NCI-H1048 (cell line): Measurements from ENCODE around the gene HTT.

Source experiments
- DNase-seq: peaks from one replicate; lab custom pipeline; 2025; lab: John Stamatoyannopoulos, UW

Gene HTT

DNA sequence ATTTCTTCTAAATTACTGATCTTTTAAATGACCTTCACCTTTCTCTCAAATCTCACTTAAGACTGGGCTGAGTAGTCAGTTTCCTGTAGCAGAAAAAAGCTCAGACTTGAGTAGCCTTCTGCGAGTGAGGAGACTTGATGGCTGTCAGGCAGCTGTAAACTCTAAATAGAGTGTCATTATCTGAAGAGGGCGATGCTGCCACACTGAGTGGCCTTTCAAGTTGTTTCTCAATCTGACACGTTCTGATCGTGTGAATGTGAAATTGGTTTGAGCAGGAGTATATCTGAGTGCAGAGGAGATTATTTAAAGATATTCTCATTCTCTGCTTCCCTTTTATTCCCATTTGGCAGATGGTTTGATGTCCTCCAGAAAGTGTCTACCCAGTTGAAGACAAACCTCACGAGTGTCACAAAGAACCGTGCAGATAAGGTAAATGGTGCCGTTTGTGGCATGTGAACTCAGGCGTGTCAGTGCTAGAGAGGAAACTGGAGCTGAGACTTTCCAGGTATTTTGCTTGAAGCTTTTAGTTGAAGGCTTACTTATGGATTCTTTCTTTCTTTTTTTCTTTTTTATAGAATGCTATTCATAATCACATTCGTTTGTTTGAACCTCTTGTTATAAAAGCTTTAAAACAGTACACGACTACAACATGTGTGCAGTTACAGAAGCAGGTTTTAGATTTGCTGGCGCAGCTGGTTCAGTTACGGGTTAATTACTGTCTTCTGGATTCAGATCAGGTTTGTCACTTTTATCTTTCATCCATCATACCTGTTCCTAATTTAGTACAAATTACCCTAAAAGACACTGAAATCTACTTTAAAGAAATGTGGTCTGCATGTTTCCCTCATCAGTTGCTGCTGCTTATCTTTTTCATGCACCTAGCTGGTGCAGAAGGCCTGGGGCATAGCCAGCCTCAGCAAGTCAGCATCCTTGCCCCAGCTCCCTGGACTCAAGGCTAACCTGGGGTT, 100.2 kb downstream of the HTT start:
- DNase-seq, result no peak

DNA sequence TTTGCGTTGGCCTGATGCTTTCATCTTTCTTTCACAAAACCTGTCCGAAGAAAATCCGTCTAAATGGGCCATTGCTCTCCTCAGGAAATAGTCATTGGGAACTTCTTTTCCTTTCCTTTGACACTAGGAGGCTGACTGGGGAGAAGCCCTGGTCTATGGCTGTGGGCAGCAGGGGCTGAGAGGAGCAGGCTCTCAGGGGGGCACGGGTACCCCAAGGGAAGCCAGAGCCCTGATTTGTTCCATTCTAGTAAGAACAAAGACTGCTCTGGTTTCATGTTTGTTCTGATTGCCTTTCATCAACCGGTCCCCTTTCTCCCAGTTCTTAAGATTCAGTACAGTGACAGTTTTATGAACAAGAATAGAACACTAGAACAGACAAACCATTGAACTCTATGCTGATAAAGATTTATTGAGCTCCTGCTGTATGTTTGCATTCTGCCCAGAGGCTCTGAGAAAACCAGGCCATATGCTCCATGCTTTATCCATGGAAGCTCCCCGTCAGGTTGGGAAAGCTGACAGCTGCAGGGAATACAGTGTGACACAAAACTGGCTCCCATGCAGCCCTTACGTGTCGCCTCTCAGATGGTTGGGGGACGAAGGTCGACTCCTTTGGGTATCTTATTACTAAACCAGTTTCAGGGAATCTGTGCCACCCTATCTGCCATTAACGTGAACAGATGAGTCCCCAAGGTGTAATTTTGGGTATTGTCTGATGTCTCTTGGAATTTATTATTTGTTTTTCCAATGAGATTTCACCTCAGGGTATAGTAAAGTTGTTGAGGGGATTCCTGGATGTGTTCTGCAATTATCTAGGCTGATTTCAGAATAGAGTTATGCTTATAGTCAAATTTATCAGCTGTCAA, 102.1 kb downstream of the HTT start:
- DNase-seq, result no peak

DNA sequence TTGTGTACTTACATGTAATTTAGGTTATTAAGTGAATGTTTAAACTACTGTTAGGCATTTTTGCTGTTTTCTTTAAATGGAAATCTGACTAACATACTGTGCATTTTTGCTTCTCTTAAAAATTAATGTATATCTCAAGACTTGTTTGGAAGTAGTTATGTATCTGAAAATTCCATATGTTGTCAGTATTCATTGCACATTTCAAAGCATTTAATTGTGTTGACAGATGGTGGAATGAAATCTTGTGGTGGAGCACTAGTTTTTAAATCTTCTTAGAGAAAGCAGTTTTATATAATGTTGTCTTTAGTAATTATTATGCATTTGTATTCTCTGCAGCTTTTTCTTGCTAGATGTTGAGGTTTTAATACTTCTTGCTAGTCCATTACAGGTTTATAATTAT, 102.9 kb downstream of the HTT start:
- DNase-seq, result no peak

DNA sequence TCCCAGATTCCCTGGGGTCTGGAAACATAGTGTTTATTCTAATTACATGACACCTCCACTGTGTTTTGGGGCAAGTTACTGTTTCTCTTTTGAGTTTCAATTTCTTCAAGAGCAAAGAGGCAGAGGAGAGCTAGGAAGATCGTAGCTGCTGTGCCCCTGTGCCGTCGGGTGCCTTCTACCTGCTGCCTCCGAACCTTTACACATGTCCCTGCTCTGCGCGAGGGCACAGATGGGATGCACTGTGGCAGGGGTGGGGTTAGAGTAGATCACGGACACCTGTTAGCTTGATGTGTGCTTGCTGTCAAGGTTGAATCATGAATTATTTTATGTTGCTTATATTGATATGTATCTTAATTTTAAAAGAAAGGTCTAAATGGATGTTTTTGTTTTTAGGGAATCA, 103.4 kb downstream of the HTT start:
- no peak for DNase-seq

DNA sequence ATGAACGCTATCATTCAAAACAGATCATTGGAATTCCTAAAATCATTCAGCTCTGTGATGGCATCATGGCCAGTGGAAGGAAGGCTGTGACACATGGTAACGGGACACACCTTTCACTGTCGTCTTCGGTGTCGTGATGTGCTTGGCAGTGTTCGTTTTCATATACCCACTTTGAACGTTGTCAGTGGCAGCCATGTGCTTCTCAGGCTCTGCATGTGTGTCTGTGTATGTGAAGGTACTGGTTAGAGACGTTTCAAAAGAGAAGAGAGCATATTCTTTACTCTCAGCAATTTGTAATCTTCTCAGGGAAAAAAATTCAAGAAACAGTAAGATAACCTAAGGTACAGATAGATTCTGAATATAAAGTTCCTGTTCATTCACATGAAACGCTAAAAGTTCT, 103.9 kb downstream of the HTT start:
- DNase-seq, result no peak

DNA sequence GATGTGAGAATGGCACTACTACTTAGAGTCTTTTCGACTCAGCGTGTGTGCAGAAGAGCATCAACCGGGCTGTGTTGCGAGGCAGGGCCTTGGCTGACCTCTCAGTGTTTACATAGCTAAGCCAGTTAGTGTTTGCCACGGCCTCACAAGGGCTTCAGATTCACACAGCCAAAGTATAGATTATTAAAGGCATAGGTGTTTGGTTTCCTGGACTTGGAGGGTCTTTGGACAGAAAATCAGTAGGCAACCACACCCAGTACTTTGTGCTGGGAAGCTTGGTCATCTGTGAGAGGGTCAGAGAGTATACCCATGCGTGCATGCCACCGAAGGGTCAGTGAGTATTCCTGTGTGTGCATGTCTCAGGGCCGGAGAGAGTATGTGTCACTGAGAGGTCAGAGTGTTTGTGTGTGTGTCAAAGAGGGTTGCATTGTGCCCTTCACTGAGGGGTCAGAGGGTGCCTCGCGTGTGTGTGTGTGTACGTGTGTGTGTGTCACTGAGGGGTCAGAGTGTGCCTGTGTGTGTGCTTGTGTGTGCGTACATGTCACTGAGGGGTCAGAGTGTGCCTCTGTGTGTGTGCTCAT, 104.7 kb downstream of the HTT start:
- DNase-seq, result no peak

DNA sequence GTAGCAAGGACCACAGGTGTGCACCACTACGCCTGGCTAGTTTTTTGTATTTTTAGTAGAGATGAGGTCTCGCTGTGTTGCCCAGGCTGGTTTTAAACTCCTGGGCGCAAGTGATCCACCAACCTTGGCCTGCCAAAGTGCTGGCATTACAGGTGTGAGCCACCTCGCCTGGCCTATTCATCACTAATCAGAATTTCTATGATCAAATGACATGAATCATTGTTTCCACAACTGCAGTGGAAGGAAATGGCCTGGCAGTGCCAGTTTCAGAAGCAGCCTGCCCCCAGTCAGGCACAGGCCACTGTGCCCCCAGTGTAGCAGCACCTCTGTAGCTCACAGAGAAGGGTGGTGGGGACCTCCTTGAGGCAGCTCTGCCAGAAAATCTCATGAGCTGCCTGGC, 108.5 kb downstream of the HTT start:
- no peak for DNase-seq

DNA sequence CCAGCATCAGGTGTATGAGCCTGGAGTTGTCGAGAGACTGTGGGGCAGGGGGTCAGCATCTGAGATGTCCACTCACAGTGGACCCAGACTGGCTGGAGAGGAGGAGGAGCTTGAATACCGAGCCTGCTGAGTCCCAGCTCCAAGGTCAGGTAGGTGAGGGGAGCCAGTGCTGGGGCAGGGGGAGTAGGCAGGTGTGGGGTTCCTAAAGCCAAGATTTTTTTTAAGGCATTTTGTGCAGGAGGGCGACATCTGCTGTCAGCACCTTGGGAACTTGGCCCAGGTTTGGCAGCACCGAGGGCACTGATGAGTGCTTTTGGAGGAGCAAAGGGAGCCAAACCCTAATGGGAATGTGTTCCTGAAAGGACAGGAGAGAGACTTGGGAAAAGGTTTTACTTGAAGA, 110.2 kb downstream of the HTT start:
- DNase-seq, result no peak

DNA sequence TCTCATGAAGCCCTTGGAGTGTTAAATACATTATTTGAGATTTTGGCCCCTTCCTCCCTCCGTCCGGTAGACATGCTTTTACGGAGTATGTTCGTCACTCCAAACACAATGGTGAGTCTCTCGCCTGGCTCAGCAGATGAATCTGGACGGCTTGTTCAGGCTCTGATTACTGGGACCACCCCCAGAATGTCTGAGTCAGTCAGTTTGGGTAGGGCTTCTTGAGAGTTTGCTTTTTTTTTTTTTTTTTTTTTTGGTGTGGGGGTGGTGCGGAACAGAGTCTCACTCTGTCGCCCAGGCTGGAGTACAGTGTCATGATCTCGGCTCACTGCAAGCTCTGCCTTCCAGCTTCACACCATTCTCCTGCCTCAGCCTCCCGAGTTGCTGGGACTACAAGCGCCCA, 112.1 kb downstream of the HTT start:
- DNase-seq, result no peak

DNA sequence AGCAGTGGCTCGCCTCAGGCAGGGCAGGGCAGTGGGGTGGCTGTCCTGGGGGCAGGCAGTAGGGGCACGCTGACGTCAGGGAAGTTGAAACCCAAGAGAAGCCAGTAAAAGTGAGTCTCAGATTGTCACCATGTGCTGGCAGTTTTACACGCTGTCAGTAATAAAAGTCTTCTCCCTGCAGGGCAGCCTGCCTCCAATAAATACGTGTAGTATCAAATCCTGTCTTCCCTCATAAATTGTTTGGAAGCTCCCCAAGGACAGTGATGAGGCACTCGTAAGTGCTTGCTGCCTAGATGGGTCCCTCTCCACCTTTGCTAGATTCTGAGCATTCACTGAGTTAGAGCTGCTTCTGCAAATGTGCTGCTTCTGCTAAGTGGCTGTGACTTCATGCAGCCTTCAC, 113.6 kb downstream of the HTT start:
- no peak for DNase-seq

DNA sequence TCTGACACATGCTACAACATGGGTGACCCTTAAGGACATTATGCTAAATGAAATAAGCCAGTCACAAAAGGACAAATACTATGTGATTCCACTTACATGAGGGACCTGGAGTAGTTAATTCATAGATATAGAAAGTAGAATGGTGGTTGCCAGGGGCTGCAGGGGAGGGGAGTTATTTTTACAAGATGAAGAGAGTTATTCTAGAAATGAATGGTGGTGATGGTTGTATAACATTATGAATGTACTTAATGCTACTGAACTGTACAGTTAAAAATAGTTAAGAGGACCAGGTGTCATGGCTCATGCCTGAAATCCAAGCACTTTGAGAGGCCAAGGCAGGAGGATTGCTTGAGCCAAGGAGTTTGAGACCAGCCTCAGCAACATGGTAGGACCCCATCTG, 115.0 kb downstream of the HTT start:
- no peak for DNase-seq

DNA sequence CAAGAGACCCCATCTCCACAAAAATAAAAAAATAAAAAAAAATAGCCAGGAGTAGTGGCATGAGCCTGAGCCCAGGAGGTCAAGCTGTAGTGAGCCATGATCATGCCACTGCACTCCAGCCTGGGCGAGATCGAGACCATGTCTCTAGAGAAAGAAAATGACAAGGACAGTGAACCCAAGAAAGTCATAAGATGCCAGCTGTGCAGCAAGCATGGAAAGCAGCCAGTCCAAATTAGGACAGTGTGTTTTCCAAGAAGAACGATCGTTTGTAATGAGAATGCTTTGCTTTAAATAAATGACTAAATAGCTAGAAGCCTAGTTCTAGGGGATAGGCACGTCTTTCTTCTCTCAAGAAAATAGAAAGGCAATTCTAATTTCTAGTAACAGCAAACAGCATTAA, 116.1 kb downstream of the HTT start:
- DNase-seq, result no peak

DNA sequence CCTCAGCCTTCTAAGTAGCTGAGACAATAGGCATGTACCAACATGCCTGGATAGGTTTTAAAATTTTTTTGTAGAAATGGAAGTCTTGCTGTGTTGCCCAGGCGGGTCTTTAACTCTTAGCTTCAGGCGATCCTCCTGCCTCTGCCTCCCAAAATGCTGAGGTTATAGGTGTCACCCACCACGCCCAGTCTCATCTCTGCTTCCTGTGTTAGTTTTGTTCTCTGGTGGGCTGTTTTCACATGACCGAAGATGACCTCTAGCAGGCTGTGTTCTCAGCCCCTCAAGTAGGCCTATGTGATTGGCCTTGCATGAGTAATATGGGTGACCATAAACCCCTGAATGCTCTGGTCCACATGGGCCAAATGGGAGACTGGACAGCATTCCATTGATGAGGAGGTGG, 117.7 kb downstream of the HTT start:
- DNase-seq, result no peak

DNA sequence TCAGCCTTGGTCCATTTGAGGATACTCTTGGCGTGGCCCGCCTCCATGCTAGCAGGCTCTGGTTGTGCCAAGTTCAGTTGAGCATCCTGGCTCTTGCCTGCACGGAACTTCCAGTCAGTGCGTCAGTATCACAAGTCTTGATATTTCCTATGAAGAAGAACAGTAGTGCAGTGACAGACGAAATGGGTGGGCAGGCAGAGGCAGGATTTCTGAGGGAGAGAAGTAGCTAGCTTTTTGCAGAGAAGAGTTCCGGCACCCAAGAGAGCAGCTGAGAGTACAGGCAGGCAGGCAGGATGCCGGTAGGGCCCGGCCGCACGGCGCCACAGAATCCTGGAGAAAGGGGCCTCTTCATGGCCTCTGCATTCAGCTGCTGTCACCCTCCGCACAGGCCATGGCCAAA, 118.3 kb downstream of the HTT start:
- DNase-seq, result no peak

DNA sequence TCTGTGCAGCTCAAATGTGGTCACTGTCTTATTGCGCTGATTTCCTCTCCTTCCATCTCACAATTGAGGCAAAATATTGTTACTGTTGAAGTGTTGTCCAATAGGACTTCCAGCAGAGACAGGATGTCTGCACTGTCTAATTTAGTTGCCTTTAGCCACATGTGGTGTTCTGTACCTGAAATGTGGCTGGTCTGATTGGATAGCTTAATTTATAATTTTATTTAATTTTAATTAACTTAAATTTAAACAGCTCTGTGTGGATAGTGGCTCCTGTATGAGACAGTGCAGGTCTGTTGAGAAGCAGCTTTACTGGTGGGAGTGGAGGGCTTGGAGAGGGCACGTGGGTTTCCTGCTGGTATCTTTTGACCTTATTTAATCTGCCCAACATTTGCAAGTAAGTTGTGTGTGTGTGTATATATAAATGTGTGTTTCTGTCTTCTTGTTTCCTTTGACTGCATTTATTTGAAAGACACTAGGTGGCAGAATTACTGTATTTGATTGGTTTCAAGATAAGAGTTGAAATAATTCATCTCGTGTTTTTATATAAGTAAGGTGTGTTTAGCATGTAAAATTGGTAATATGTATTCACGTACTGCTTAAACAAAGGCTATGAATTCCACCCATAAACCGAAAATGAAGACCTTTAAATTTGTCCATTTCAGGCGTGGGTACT, 119.2 kb downstream of the HTT start:
- DNase-seq, result no peak

DNA sequence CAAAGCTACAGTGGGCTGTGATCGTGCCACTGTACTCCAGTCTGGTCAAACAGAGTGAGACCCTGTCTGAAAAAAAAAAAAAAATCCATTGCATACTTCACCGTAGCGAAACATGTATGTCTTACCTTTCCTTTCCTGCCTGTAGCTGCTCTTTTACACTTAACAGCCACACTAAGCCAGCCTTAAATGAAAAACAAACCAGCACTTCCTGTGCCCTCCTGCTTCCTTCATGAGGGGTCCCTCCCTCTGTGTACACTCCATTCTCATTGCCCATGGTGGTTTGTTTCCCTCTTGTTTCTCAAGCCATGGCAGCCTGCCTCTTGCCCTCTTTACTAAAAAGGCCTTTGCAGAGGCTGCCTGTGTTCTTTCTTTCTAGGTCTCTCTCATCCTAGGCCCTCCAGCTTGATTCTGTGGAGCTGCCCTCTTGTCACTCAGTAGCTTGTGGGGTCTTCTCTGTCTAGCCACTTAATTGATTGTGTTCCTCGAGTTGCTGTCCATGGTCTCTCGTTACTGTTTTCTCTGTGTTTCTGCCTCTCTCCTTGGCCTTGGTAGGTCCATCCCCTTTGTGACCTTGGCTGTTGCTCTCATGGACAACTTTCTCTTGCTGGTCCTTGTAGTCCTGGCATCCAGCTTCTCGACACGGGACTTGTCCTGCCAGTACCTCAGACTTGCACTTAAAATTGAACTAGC, 122.3 kb downstream of the HTT start:
- no peak for DNase-seq

DNA sequence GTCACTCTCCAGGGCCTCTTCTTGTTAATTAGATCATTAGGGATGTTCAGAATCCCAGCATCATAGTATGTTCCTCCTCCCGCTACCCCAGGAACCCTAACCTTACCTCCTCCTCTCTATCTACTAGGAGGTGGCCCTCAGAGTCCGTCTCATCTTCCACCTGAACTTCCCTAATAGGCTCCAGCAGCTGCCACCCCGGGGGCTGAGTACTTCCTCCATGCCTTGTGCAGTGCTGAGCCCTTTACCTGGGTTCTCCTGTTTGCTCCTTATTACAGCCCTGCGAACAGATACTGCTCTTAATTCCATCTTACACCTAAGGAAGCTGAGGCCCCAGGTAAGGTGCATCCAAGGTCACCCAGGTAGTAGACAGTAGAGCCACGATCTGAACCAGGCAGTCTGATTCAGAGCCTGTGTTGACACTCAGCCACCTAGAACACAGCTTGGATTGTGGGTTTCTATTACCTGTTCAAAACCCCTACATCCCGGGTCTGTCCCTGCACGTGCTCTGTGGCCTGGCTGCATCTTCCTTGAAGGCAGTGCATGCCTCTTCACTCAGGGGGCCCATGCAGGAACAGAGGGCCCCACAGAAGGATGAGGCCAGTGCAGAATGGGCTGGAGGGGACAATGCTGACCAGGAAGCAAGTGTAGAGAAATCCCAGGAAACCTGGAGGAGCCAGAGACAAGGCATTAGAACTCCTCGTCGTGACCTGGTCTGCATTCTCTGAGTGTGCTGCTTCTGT, 123.1 kb downstream of the HTT start:
- DNase-seq, result no peak

DNA sequence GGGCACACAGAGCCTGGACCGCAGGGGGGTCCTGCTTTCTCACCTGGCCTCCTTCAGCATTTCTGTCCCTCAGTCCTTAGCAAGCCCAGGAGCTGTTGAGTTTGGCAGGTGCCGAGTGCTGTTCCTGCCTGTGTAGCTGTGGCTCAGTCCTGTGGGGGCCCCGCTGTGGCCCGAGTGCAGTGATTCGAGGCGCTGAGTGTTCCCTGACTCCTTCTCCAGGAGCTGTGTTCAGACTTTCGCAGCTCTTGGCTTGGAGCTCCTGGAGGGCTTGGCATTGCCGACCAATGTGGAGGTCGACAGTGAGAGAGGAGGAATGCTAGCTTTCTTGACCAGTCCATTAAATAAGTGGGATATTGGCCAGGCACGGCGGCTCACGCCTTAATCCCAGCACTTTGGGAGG, 124.4 kb downstream of the HTT start:
- no peak for DNase-seq

DNA sequence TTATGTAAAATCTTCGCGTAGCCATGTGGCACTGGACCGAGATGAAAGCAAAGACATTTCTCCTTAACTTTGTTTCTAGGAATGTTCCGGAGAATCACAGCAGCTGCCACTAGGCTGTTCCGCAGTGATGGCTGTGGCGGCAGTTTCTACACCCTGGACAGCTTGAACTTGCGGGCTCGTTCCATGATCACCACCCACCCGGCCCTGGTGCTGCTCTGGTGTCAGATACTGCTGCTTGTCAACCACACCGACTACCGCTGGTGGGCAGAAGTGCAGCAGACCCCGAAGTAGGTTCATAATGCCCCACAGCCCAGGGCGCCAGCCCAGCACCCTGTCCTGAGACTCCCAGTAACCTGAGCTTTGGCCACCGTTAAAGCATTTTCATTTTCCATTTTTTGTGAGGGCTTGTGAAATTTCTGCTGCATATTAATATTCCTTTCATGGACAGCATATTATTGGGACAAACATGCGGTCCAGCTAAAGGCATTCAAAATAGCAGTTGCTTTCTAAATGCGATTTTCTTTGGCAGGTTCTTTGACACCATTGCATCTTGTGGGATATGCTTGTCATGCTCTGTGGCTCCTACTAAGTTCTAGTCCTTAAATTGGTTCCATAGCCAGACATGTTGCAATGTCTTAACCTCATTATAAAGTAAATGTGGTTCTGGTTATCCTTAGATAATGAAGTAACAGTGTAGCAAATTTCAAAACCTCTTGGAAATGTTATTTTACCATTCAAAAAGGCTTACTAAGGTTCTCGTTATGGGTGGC, 125.4 kb downstream of the HTT start:
- DNase-seq, result no peak

DNA sequence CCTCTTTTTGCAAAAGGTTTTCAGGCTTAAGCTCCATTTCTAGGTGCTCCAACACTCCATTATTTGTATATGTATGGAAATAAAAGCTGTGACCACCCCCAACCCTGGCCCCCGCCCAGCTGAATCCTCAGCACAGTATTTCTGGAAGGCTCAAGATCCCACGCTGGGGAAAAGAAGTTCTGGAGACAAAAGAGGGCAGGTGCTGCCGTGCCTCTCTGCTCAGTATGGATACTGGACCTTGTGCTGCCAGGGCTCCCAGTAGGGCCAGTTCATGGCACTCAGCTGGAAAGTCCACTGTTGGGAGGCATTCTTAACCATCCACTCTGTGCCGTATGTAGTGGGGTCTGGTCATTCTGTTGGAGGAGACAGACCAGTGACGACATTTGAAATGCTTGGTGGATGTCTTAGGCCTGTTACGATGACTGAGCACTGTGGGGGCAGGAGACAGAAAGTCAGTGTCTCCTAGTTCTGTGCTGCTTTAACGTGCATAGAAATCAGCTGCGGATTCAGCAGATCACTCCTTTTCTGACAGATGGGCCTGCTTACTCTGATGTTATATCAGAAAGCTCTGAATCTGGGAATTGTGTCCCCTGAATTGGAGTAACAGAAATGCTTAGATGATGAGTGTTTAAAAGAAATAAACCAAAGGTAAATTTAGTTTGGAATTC, 126.1 kb downstream of the HTT start:
- no peak for DNase-seq
